HEK293 (cell line): ENCODE results near the gene POLG2.
A peak's percentile ranks its signal among the peaks of the same experiment; 100 is the strongest.

Source experiments
- GFI1B ChIP-seq: fragments of 450-650 bp; formaldehyde crosslinking; IDR thresholded peaks from 2 replicates; pipeline ENCODE4 v1.5.1; 2016; ENCODE audit warnings: missing biosample characterization, missing genetic modification characterization
- GLIS1 ChIP-seq: fragments of 450-650 bp; formaldehyde crosslinking; IDR thresholded peaks from 2 replicates; pipeline ENCODE4 v1.5.1; 2016; ENCODE audit warnings: missing biosample characterization, missing genetic modification characterization
- SP2 ChIP-seq: fragments of 450-650 bp; formaldehyde crosslinking; IDR thresholded peaks from 2 replicates; pipeline ENCODE4 v1.5.1; 2016; ENCODE audit warnings: missing biosample characterization, missing genetic modification characterization
- WT1 ChIP-seq: fragments of 450-650 bp; formaldehyde crosslinking; IDR thresholded peaks from 2 replicates; pipeline ENCODE4 v1.5.1; 2016; ENCODE audit warnings: missing biosample characterization, missing genetic modification characterization
- ZFP41 ChIP-seq: fragments of 450-650 bp; formaldehyde crosslinking; IDR thresholded peaks from 2 replicates; pipeline ENCODE4 v1.5.1; 2016; ENCODE audit warnings: missing biosample characterization, missing genetic modification characterization, borderline replicate concordance
- ZNF112 ChIP-seq: fragments of 450-650 bp; formaldehyde crosslinking; IDR thresholded peaks from 2 replicates; pipeline ENCODE4 v1.5.0; 2017; ENCODE audit warnings: missing biosample characterization, missing genetic modification characterization
- ZNF138 ChIP-seq: fragments of 450-650 bp; formaldehyde crosslinking; IDR thresholded peaks from 2 replicates; pipeline ENCODE4 v1.5.1; 2016; ENCODE audit warnings: missing biosample characterization, missing genetic modification characterization, borderline replicate concordance
- ZNF16 ChIP-seq: fragments of 450-650 bp; formaldehyde crosslinking; IDR thresholded peaks from 2 replicates; pipeline ENCODE4 v1.5.1; 2016; ENCODE audit warnings: low read depth, missing biosample characterization, missing genetic modification characterization
- ZNF223 ChIP-seq: fragments of 450-650 bp; formaldehyde crosslinking; IDR thresholded peaks from 2 replicates; pipeline ENCODE4 v1.5.1; 2016; ENCODE audit warnings: missing biosample characterization, missing genetic modification characterization
- ZNF302 ChIP-seq: fragments of 450-650 bp; formaldehyde crosslinking; IDR thresholded peaks from 2 replicates; pipeline ENCODE4 v1.5.1; 2016; ENCODE audit warnings: missing biosample characterization, missing genetic modification characterization, low read depth
- ZNF426 ChIP-seq: fragments of 450-650 bp; formaldehyde crosslinking; IDR thresholded peaks from 2 replicates; pipeline ENCODE4 v1.5.1; 2017; ENCODE audit warnings: missing biosample characterization, missing genetic modification characterization, mild to moderate bottlenecking, inconsistent platforms, moderate library complexity
- ZNF433 ChIP-seq: fragments of 450-650 bp; formaldehyde crosslinking; IDR thresholded peaks from 2 replicates; pipeline ENCODE4 v1.5.1; 2016; ENCODE audit warnings: missing biosample characterization, missing genetic modification characterization, low read depth
- ZNF48 ChIP-seq: fragments of 450-650 bp; formaldehyde crosslinking; IDR thresholded peaks from 2 replicates; pipeline ENCODE4 v1.5.1; 2016; ENCODE audit warnings: missing biosample characterization, missing genetic modification characterization
- ZNF501 ChIP-seq: fragments of 450-650 bp; formaldehyde crosslinking; IDR thresholded peaks from 2 replicates; pipeline ENCODE4 v1.5.1; 2016; ENCODE audit warnings: missing biosample characterization, missing genetic modification characterization
- ZNF560 ChIP-seq: fragments of 450-650 bp; formaldehyde crosslinking; IDR thresholded peaks from 2 replicates; pipeline ENCODE4 v1.5.1; 2017; ENCODE audit warnings: missing biosample characterization, missing genetic modification characterization, borderline replicate concordance
- ZNF596 ChIP-seq: fragments of 450-650 bp; IDR thresholded peaks from 2 replicates; pipeline ENCODE4 v1.5.0; 2018; ENCODE audit warnings: missing biosample characterization, mild to moderate bottlenecking, missing genetic modification characterization, moderate library complexity
- ZNF621 ChIP-seq: fragments of 450-650 bp; formaldehyde crosslinking; IDR thresholded peaks from 2 replicates; pipeline ENCODE4 v1.5.1; 2017; ENCODE audit warnings: missing biosample characterization, missing genetic modification characterization
- ZNF626 ChIP-seq: fragments of 450-650 bp; sonication (Bioruptor Pico); formaldehyde crosslinking; IDR thresholded peaks from 2 replicates; pipeline ENCODE4 v1.5.1; 2018; ENCODE audit warnings: missing biosample characterization, missing genetic modification characterization, inconsistent platforms
- ZNF629 ChIP-seq: fragments of 450-650 bp; formaldehyde crosslinking; IDR thresholded peaks from 2 replicates; pipeline ENCODE4 v1.5.1; 2017; ENCODE audit warnings: missing biosample characterization, missing genetic modification characterization
- ZNF660 ChIP-seq: fragments of 450-650 bp; IDR thresholded peaks from 2 replicates; pipeline ENCODE4 v1.5.1; 2018; ENCODE audit warnings: missing biosample characterization, mild to moderate bottlenecking, missing genetic modification characterization
- ZNF670 ChIP-seq: fragments of 450-650 bp; formaldehyde crosslinking; IDR thresholded peaks from 2 replicates; pipeline ENCODE4 v1.5.1; 2016; ENCODE audit warnings: missing biosample characterization, missing genetic modification characterization, low read depth
- ZNF704 ChIP-seq: fragments of 450-650 bp; formaldehyde crosslinking; IDR thresholded peaks from 2 replicates; pipeline ENCODE4 v1.5.1; 2016; ENCODE audit warnings: missing biosample characterization, missing genetic modification characterization
- ZNF785 ChIP-seq: fragments of 450-650 bp; formaldehyde crosslinking; IDR thresholded peaks from 2 replicates; pipeline ENCODE4 v1.5.1; 2016; ENCODE audit warnings: missing biosample characterization, missing genetic modification characterization
- ZNF791 ChIP-seq: fragments of 450-650 bp; formaldehyde crosslinking; IDR thresholded peaks from 2 replicates; pipeline ENCODE4 v1.5.1; 2016; ENCODE audit warnings: missing biosample characterization, missing genetic modification characterization
- ZNF843 ChIP-seq: fragments of 450-650 bp; formaldehyde crosslinking; IDR thresholded peaks from 2 replicates; pipeline ENCODE4 v1.5.1; 2016; ENCODE audit warnings: missing biosample characterization, missing genetic modification characterization
- ZSCAN30 ChIP-seq: fragments of 450-650 bp; IDR thresholded peaks from 2 replicates; pipeline ENCODE4 v1.5.1; 2018; ENCODE audit warnings: missing biosample characterization, mild to moderate bottlenecking, missing genetic modification characterization, moderate library complexity
- TF ChIP-seq, protein P1 (sequence below): fragments of 450-650 bp; formaldehyde crosslinking; IDR thresholded peaks from 2 replicates; pipeline ENCODE4 v1.5.1; 2016; ENCODE audit warnings: missing biosample characterization, missing genetic modification characterization
- TF ChIP-seq, protein P2 (sequence below): fragments of 450-650 bp; formaldehyde crosslinking; IDR thresholded peaks from 2 replicates; pipeline ENCODE4 v1.5.1; 2016; ENCODE audit warnings: missing biosample characterization, missing genetic modification characterization, borderline replicate concordance
- TF ChIP-seq, protein P3 (sequence below): fragments of 450-650 bp; formaldehyde crosslinking; IDR thresholded peaks from 2 replicates; pipeline ENCODE4 v1.5.1; 2016; ENCODE audit warnings: missing biosample characterization, missing genetic modification characterization
- TF ChIP-seq, protein P4 (sequence below): fragments of 450-650 bp; formaldehyde crosslinking; IDR thresholded peaks from 2 replicates; pipeline ENCODE4 v1.5.1; 2016; ENCODE audit warnings: missing biosample characterization, missing genetic modification characterization

Gene POLG2

GRCh38 chr17:64506576-64507412 is 9.9 kb upstream of the POLG2 start, which contains the start of gene CEP95 (continued):
- TF ChIP-seq, protein P1, sequence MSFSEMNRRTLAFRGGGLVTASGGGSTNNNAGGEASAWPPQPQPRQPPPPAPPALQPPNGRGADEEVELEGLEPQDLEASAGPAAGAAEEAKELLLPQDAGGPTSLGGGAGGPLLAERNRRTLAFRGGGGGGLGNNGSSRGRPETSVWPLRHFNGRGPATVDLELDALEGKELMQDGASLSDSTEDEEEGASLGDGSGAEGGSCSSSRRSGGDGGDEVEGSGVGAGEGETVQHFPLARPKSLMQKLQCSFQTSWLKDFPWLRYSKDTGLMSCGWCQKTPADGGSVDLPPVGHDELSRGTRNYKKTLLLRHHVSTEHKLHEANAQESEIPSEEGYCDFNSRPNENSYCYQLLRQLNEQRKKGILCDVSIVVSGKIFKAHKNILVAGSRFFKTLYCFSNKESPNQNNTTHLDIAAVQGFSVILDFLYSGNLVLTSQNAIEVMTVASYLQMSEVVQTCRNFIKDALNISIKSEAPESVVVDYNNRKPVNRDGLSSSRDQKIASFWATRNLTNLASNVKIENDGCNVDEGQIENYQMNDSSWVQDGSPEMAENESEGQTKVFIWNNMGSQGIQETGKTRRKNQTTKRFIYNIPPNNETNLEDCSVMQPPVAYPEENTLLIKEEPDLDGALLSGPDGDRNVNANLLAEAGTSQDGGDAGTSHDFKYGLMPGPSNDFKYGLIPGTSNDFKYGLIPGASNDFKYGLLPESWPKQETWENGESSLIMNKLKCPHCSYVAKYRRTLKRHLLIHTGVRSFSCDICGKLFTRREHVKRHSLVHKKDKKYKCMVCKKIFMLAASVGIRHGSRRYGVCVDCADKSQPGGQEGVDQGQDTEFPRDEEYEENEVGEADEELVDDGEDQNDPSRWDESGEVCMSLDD (tag by site-specific recombination), result peak; percentile 92
- TF ChIP-seq ZFP41 (tag by site-specific recombination) (no peak), WT1 (tag by site-specific recombination) (no peak), ZNF629 (peak; percentile 86), ZNF302 (tag by site-specific recombination) (no peak), GFI1B (tag by site-specific recombination) (no peak), ZNF501 (tag by site-specific recombination) (peak; percentile 97), ZNF670 (tag by site-specific recombination) (no peak), ZNF560 (tag by site-specific recombination) (no peak), ZNF16 (tag by site-specific recombination) (no peak), ZNF660 (peak; percentile 86), ZNF48 (no peak), GLIS1 (tag by site-specific recombination) (peak; percentile 77), SP2 (tag by site-specific recombination) (peak; percentile 81), ZNF138 (tag by site-specific recombination) (no peak), ZNF433 (no peak), ZNF704 (tag by site-specific recombination) (no peak), ZNF843 (no peak; the same call in none of the 2 replicates), ZNF223 (no peak), ZNF785 (tag by site-specific recombination) (0 out of 2 replicates have a peak, but pooled peaks have one; percentile 44), ZNF596 (tag by site-specific recombination) (no peak), ZNF626 (tag by site-specific recombination) (0 out of 2 replicates have a peak, but pooled peaks have one; percentile 48), ZNF112 (no peak), ZSCAN30 (tag by site-specific recombination) (peak; percentile 95), ZNF426 (tag by site-specific recombination) (no peak), ZNF621 (tag by site-specific recombination) (no peak), ZNF791 (tag by site-specific recombination) (no peak)
- TF ChIP-seq, protein P2, sequence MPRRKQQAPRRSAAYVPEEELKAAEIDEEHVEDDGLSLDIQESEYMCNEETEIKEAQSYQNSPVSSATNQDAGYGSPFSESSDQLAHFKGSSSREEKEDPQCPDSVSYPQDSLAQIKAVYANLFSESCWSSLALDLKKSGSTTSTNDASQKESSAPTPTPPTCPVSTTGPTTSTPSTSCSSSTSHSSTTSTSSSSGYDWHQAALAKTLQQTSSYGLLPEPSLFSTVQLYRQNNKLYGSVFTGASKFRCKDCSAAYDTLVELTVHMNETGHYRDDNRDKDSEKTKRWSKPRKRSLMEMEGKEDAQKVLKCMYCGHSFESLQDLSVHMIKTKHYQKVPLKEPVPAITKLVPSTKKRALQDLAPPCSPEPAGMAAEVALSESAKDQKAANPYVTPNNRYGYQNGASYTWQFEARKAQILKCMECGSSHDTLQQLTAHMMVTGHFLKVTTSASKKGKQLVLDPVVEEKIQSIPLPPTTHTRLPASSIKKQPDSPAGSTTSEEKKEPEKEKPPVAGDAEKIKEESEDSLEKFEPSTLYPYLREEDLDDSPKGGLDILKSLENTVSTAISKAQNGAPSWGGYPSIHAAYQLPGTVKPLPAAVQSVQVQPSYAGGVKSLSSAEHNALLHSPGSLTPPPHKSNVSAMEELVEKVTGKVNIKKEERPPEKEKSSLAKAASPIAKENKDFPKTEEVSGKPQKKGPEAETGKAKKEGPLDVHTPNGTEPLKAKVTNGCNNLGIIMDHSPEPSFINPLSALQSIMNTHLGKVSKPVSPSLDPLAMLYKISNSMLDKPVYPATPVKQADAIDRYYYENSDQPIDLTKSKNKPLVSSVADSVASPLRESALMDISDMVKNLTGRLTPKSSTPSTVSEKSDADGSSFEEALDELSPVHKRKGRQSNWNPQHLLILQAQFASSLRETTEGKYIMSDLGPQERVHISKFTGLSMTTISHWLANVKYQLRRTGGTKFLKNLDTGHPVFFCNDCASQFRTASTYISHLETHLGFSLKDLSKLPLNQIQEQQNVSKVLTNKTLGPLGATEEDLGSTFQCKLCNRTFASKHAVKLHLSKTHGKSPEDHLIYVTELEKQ (tag by site-specific recombination), result no peak
- TF ChIP-seq, protein P3, sequence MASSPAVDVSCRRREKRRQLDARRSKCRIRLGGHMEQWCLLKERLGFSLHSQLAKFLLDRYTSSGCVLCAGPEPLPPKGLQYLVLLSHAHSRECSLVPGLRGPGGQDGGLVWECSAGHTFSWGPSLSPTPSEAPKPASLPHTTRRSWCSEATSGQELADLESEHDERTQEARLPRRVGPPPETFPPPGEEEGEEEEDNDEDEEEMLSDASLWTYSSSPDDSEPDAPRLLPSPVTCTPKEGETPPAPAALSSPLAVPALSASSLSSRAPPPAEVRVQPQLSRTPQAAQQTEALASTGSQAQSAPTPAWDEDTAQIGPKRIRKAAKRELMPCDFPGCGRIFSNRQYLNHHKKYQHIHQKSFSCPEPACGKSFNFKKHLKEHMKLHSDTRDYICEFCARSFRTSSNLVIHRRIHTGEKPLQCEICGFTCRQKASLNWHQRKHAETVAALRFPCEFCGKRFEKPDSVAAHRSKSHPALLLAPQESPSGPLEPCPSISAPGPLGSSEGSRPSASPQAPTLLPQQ (tag by site-specific recombination), result peak; percentile 82
- TF ChIP-seq, protein P4, sequence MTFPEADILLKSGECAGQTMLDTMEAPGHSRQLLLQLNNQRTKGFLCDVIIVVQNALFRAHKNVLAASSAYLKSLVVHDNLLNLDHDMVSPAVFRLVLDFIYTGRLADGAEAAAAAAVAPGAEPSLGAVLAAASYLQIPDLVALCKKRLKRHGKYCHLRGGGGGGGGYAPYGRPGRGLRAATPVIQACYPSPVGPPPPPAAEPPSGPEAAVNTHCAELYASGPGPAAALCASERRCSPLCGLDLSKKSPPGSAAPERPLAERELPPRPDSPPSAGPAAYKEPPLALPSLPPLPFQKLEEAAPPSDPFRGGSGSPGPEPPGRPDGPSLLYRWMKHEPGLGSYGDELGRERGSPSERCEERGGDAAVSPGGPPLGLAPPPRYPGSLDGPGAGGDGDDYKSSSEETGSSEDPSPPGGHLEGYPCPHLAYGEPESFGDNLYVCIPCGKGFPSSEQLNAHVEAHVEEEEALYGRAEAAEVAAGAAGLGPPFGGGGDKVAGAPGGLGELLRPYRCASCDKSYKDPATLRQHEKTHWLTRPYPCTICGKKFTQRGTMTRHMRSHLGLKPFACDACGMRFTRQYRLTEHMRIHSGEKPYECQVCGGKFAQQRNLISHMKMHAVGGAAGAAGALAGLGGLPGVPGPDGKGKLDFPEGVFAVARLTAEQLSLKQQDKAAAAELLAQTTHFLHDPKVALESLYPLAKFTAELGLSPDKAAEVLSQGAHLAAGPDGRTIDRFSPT (tag by site-specific recombination), result peak; percentile 95
